Endothelial cell of umbilical vein (primary cell): ENCODE measurements around the gene ILKAP. TPM values are rescaled to one million over a fixed set of nuclear protein-coding genes. Genes with fewer than 3 reads are reported as not detected.

Source experiments
- BruUV-seq: library from RNA; stranded (reverse); fragments of 400-500 nt; replicated peaks from 2 replicates; lab custom pipeline; 2021; lab: Mats Ljungman, UMichigan
- CTCF ChIA-PET: fragments of 300-600, 350-600 bp; sonication (Branson Sonifier 250); formaldehyde crosslinking; loops from one replicate; lab custom pipeline; 2021; ENCODE audit warnings: antibody characterized with exemption, inconsistent platforms; lab: Charles Lee
- POLR2A ChIA-PET: fragments of 300-600, 350-600 bp; sonication (Branson Sonifier 250); formaldehyde crosslinking; loops from one replicate; lab custom pipeline; 2021; ENCODE audit warnings: antibody characterized with exemption, inconsistent platforms; lab: Charles Lee
- DNase-seq: peaks from one replicate; pipeline ENCODE4 v3.0.0-alpha.2; 2011; ENCODE audit warnings: low read depth, low spot score
- FAIRE-seq: peaks from 2 replicates; lab custom pipeline; 2011; peaks lifted over from hg19 to GRCh38; lab: Jason Lieb, UNC
- H2AFZ ChIP-seq: 2 replicates; pipeline ENCODE4 v1.6.0; 2012; ENCODE audit warnings: low read depth, low read length, control low read depth, inconsistent platforms
- H3K27ac ChIP-seq: 2 replicates; pipeline ENCODE4 v1.5.1; 2011; ENCODE audit warnings: low read depth, mild to moderate bottlenecking, control low read depth, low read length, moderate library complexity; ENCODE audit not compliant: insufficient read depth
- H3K27me3 ChIP-seq, 2 experiments: 2 replicates each; pipeline versions ENCODE4 v1.6.0 to v1.6.1; 2011; ENCODE audit warnings: low read length in 2 of 2, mixed read lengths in 1 of 2; ENCODE audit not compliant: control insufficient read depth in 2 of 2, insufficient read depth in 2 of 2
- H3K36me3 ChIP-seq, 2 experiments: 2 replicates in 1 of 2; 3 replicates in 1 of 2; pipeline ENCODE4 v1.5.1; 2011; ENCODE audit warnings: low read length in 2 of 2, mild to moderate bottlenecking in 1 of 2, moderate library complexity in 1 of 2; ENCODE audit not compliant: control insufficient read depth in 2 of 2, insufficient read depth in 2 of 2; ENCODE audit errors: extremely low read depth in 1 of 2
- H3K4me1 ChIP-seq: 3 replicates; pipeline ENCODE4 v1.5.1; 2011; ENCODE audit warnings: mild to moderate bottlenecking, low read length; ENCODE audit not compliant: control insufficient read depth, insufficient read depth; ENCODE audit errors: extremely low read depth
- H3K4me2 ChIP-seq: 2 replicates; pipeline ENCODE4 v1.6.1; 2011; ENCODE audit warnings: low read length, control low read depth, mixed read lengths; ENCODE audit not compliant: insufficient read depth
- H3K4me3 ChIP-seq, 3 experiments: fragments of 200-600 bp in 1 of 3; sonication (generic), shearing (Covaris generic) in 1 of 3; replicated peaks in 1 of 3; 2 replicates each; pipeline ENCODE4 v1.5.1; 2011 to 2016; ENCODE audit warnings: control low read depth in 3 of 3, low read length in 3 of 3, mild to moderate bottlenecking in 2 of 3, inconsistent platforms in 1 of 3, low read depth in 1 of 3, moderate library complexity in 1 of 3; ENCODE audit not compliant: insufficient read depth in 1 of 3
- H3K79me2 ChIP-seq: 2 replicates; pipeline ENCODE4 v1.6.0; 2012; ENCODE audit warnings: low read length, inconsistent platforms; ENCODE audit not compliant: control insufficient read depth, insufficient read depth
- H3K9ac ChIP-seq: replicated peaks from 2 replicates; pipeline ENCODE3; 2011; ENCODE audit warnings: low read length, control low read depth; ENCODE audit not compliant: insufficient read depth; ENCODE audit errors: extremely low read depth
- H3K9me1 ChIP-seq: replicated peaks from 3 replicates; pipeline ENCODE4 v1.6.0; 2011; ENCODE audit warnings: mild to moderate bottlenecking, low read length; ENCODE audit not compliant: control insufficient read depth, insufficient read depth; ENCODE audit errors: extremely low read depth
- H3K9me3 ChIP-seq: replicated peaks from 2 replicates; pipeline ENCODE4 v1.5.1; 2012; ENCODE audit warnings: low read length, inconsistent platforms; ENCODE audit not compliant: control insufficient read depth, insufficient read depth
- H4K20me1 ChIP-seq: replicated peaks from 2 replicates; pipeline ENCODE3; 2011; ENCODE audit warnings: mild to moderate bottlenecking, low read length; ENCODE audit not compliant: control insufficient read depth, insufficient read depth; ENCODE audit errors: extremely low read depth
- CTCF ChIP-seq, 2 donors: IDR thresholded peaks; 1 replicate in 1 of 2; 2 replicates in 1 of 2; pipeline ENCODE4 v1.5.1; 2011; ENCODE audit warnings: low read length in 2 of 2, mild to moderate bottlenecking in 2 of 2, moderate library complexity in 2 of 2, control low read depth in 1 of 2, inconsistent platforms in 1 of 2, low read depth in 1 of 2; ENCODE audit not compliant: insufficient read depth in 1 of 2; ENCODE audit errors: extremely low read depth in 1 of 2
- EZH2 ChIP-seq: IDR thresholded peaks from 2 replicates; pipeline ENCODE4 v1.6.1; 2012; ENCODE audit warnings: borderline replicate concordance, low read depth, mild to moderate bottlenecking, moderate library complexity, low read length, inconsistent platforms; ENCODE audit not compliant: severe bottlenecking
- FOS ChIP-seq: IDR thresholded peaks from 2 replicates; pipeline ENCODE4 v1.6.1; 2011; ENCODE audit warnings: mild to moderate bottlenecking, low read length, moderate library complexity, borderline replicate concordance; ENCODE audit not compliant: insufficient read depth
- GATA2 ChIP-seq: IDR thresholded peaks from 2 replicates; pipeline ENCODE4 v1.7.0; 2011; ENCODE audit warnings: low read depth, mild to moderate bottlenecking, moderate library complexity, mixed read lengths, low read length; ENCODE audit not compliant: insufficient read length, insufficient read depth
- JUN ChIP-seq: IDR thresholded peaks from 2 replicates; pipeline ENCODE4 v1.6.1; 2011; ENCODE audit warnings: borderline replicate concordance, low read depth; ENCODE audit not compliant: insufficient read length, insufficient read depth
- MAX ChIP-seq: IDR thresholded peaks from 2 replicates; pipeline ENCODE4 v1.6.1; 2011; ENCODE audit not compliant: insufficient read depth, insufficient read length
- MYC ChIP-seq: IDR thresholded peaks from one replicate; pipeline ENCODE4 v1.6.1; 2011; ENCODE audit warnings: mild to moderate bottlenecking, low read depth, low read length
- POLR2A ChIP-seq: IDR thresholded peaks from 2 replicates; pipeline ENCODE4 v1.6.1; 2012; ENCODE audit warnings: low read depth, mild to moderate bottlenecking, control low read depth, low read length
- POLR2AphosphoS5 ChIP-seq: IDR thresholded peaks from 2 replicates; pipeline ENCODE4 v1.6.1; 2012; ENCODE audit warnings: low read depth, mild to moderate bottlenecking, control low read depth, low read length, moderate library complexity; ENCODE audit not compliant: insufficient read depth
- dilution Hi-C: fragments of 300-500 bp; cut with MboI; formaldehyde crosslinking; loops from one replicate; pipeline ENCODE4 v1.15.0; 2019; ENCODE audit warnings: low sequenced_read_pairs; ENCODE audit not compliant: extremely low pct_ligation_motif_present
- intact Hi-C: fragments of 100-400 bp; cut with micrococcal nuclease; formaldehyde crosslinking; loops from one replicate; pipeline ENCODE4 v1.10.0; 2022
- polyA plus RNA-seq, 4 experiments: library from polyadenylated mRNA; depleted of rRNA in 3 of 4; stranded (reverse) in 3 of 4; unstranded in 1 of 4; fragments of >200 nt; gene quantifications; 2 replicates each; pipeline versions ENCODE4 v1.2.1 to v1.2.3, GENCODE V29; 2011 to 2012; ENCODE audit warnings: missing spikeins in 1 of 4
- total RNA-seq: library from RNA; stranded (reverse); gene quantifications from 2 replicates; pipeline ENCODE4 v1.2.3, GENCODE V29; 2021

Gene ILKAP
- total and polyA plus RNA-seq, 2 donors (not counting 3 experiments of a cell fraction or from before 2014, with no cell fraction given), result 49.2 to 49.8 TPM

- no TSS peak for BruUV-seq
- H3K79me2 ChIP-seq, result no peaks in the 10 kb centered on the region
- no peaks in the 10 kb centered on the region for H3K9me1 ChIP-seq
- no peaks in the 10 kb centered on the region for H3K27me3 ChIP-seq
- ChIA-PET CTCF (interaction anchor here (2.4 kb wide), 1 partner anchor 42 kb away, joined by 8 read pairs; no protein-coding TSS in a partner anchor), POLR2A (no interaction called here)
- DNase-seq (no peak), FAIRE-seq (no peak)
- H3K9ac ChIP-seq, result no peak overlapping the region
- no peaks in the 10 kb centered on the region for H3K9me3 ChIP-seq
- H4K20me1 ChIP-seq, result no peaks in the 10 kb centered on the region
- no peak overlapping the region for H2AFZ ChIP-seq
- H3K4me3 ChIP-seq, result no peak overlapping the region
- no peak for TF ChIP-seq MYC
- TF ChIP-seq FOS, result no peak
- TF ChIP-seq EZH2, result no peak
- no peak for TF ChIP-seq GATA2
- no peak for TF ChIP-seq POLR2A
- TF ChIP-seq JUN, result no peak
- TF ChIP-seq MAX, result no peak
- no peak for TF ChIP-seq CTCF (IDR thresholded peaks at IDR 0.05; ENCODE audit: extremely low read depth in 1 of 2, insufficient read depth in 1 of 2, low read depth in 1 of 2, low read length in 2 of 2)
- TF ChIP-seq POLR2AphosphoS5, result no peak
- no peaks in the 10 kb centered on the region for H3K4me1 ChIP-seq
- H3K4me2 ChIP-seq, result no peak overlapping the region
- H3K36me3 ChIP-seq, result no peaks in the 10 kb centered on the region
- H3K27ac ChIP-seq, result no peak overlapping the region
- dilution Hi-C loops, result no loop called here
- intact Hi-C loops, result no loop called here
These were observed 17.5 kb upstream of the ILKAP start for GRCh38 chr2:238220892-238221521.
